Liver (tissue), 9 donors: Measurements from ENCODE around the gene PTPRB. TPM values are rescaled to one million over a fixed set of nuclear protein-coding genes. Genes with fewer than 3 reads are reported as not detected.

Experiments used
- DNase-seq: peaks from one replicate; pipeline ENCODE4 v3.0.0-alpha.2; 2017; ENCODE audit warnings: low spot score
- H3K27ac ChIP-seq, 2 donors: one replicate each; pipeline ENCODE4 v1.7.0; 2013; ENCODE audit warnings: inconsistent platforms in 2 of 2, low read length in 2 of 2, control low read depth in 1 of 2, low read depth in 1 of 2, mild to moderate bottlenecking in 1 of 2
- H3K27me3 ChIP-seq, 4 donors: one replicate each; pipeline versions ENCODE4 v1.6.1 to v1.7.0; 2013; ENCODE audit warnings: low read length in 3 of 4, inconsistent platforms in 1 of 4, mild to moderate bottlenecking in 1 of 4, moderate library complexity in 1 of 4; ENCODE audit not compliant: control insufficient read depth in 4 of 4, insufficient read depth in 4 of 4
- H3K36me3 ChIP-seq, 4 donors: one replicate each; pipeline versions ENCODE4 v1.6.1 to v1.7.0; 2013; ENCODE audit warnings: low read length in 3 of 4, mild to moderate bottlenecking in 3 of 4, low read depth in 1 of 4, moderate library complexity in 1 of 4; ENCODE audit not compliant: control insufficient read depth in 4 of 4, insufficient read depth in 3 of 4
- H3K4me1 ChIP-seq, 4 donors: one replicate each; pipeline versions ENCODE4 v1.6.1 to v1.7.0; 2013; ENCODE audit warnings: low read length in 3 of 4, mild to moderate bottlenecking in 3 of 4, moderate library complexity in 1 of 4; ENCODE audit not compliant: control insufficient read depth in 4 of 4, insufficient read depth in 4 of 4
- H3K4me3 ChIP-seq, 3 donors: one replicate each; pipeline versions ENCODE4 v1.6.1 to v1.7.0; 2013; ENCODE audit warnings: low read length in 3 of 3, control low read depth in 1 of 3, low read depth in 1 of 3, mild to moderate bottlenecking in 1 of 3
- H3K9ac ChIP-seq, 2 donors: one replicate each; pipeline ENCODE4 v1.7.0; 2013; ENCODE audit warnings: low read length in 2 of 2, mild to moderate bottlenecking in 2 of 2, moderate library complexity in 2 of 2, control low read depth in 1 of 2, low read depth in 1 of 2
- H3K9me3 ChIP-seq, 4 donors: one replicate each; pipeline versions ENCODE4 v1.6.1 to v1.7.0; 2013; ENCODE audit warnings: low read length in 3 of 4; ENCODE audit not compliant: control insufficient read depth in 4 of 4
- ATF3 ChIP-seq: IDR thresholded peaks from 2 replicates; pipeline ENCODE4 v1.6.1; 2016; ENCODE audit warnings: antibody characterized with exemption
- EGR1 ChIP-seq, 2 donors: IDR thresholded peaks; 2 replicates each; pipeline ENCODE4 v1.6.1; 2016 to 2018; ENCODE audit warnings: antibody characterized with exemption in 2 of 2, low read depth in 2 of 2
- FOXA1 ChIP-seq: IDR thresholded peaks from 2 replicates; pipeline ENCODE4 v1.6.1; 2016; ENCODE audit warnings: antibody characterized with exemption
- GABPA ChIP-seq, 2 donors: IDR thresholded peaks in 1 of 2; conservative IDR thresholded peaks in 1 of 2; 2 replicates each; pipeline ENCODE4 v1.6.1; 2016; ENCODE audit warnings: antibody characterized with exemption in 2 of 2, mild to moderate bottlenecking in 1 of 2, moderate library complexity in 1 of 2
- HNF4A ChIP-seq, 2 donors: conservative IDR thresholded peaks; 2 replicates each; pipeline ENCODE4 v1.6.1; 2016; ENCODE audit warnings: antibody characterized with exemption in 2 of 2, mild to moderate bottlenecking in 2 of 2
- HNF4G ChIP-seq: IDR thresholded peaks from 2 replicates; pipeline ENCODE4 v1.6.1; 2016; ENCODE audit warnings: antibody characterized with exemption
- JUND ChIP-seq, 2 donors: IDR thresholded peaks; 2 replicates each; pipeline ENCODE4 v1.6.1; 2016; ENCODE audit warnings: antibody characterized with exemption in 2 of 2
- NR2F2 ChIP-seq: IDR thresholded peaks from 2 replicates; pipeline ENCODE4 v1.6.1; 2016; ENCODE audit warnings: antibody characterized with exemption
- RAD21 ChIP-seq, 2 donors: IDR thresholded peaks; 2 replicates each; pipeline ENCODE4 v1.6.1; 2016; ENCODE audit warnings: antibody characterized with exemption in 2 of 2, mild to moderate bottlenecking in 2 of 2
- RXRA ChIP-seq, 2 donors: IDR thresholded peaks; 2 replicates each; pipeline ENCODE4 v1.6.1; 2017 to 2018; ENCODE audit warnings: antibody characterized with exemption in 2 of 2, mild to moderate bottlenecking in 1 of 2
- SP1 ChIP-seq: IDR thresholded peaks from 2 replicates; pipeline ENCODE4 v1.6.1; 2018; ENCODE audit warnings: antibody characterized with exemption, mild to moderate bottlenecking
- TAF1 ChIP-seq: conservative IDR thresholded peaks from 2 replicates; pipeline ENCODE4 v1.6.1; 2016; ENCODE audit warnings: antibody characterized with exemption, mild to moderate bottlenecking
- WGBS: extraction: QIAGEN DNeasy Blood & Tissue Kit; methylation state at CpG from one replicate; pipeline ENCODE4 v1.1.7; 2013; 5-methylcytosine and 5-hydroxymethylcytosine counted together
- polyA plus RNA-seq, 2 donors: library from polyadenylated mRNA; stranded (reverse) in 1 of 2; unstranded in 1 of 2; fragments of 200-250 nt in 1 of 2; fragments of >200 nt in 1 of 2; fragmentation: Nextera tagmentation in 1 of 2; extraction: Ambion mirVana in 1 of 2; gene quantifications; one replicate each; pipeline versions ENCODE4 v1.2.1 to v1.2.3, GENCODE V29; 2013 to 2015
- total RNA-seq, 2 donors: library from RNA; depleted of rRNA; stranded (reverse); fragments of >200 nt; gene quantifications; one replicate each; pipeline ENCODE4 v1.2.3, GENCODE V29; 2014
- TF ChIP-seq, protein P1 (sequence below): fragments of 150-350 bp; IDR thresholded peaks from 2 replicates; pipeline ENCODE4 v1.5.1; 2017; ENCODE audit warnings: improper control_type of control experiment, low read depth, low read length; ENCODE audit not compliant: missing input control
- TF ChIP-seq, protein P2 (sequence below): IDR thresholded peaks from 2 replicates; pipeline ENCODE4 v1.6.1; 2016; ENCODE audit warnings: antibody characterized with exemption
- TF ChIP-seq, protein P3 (sequence below): IDR thresholded peaks from 2 replicates; pipeline ENCODE4 v1.6.1; 2016; ENCODE audit warnings: antibody characterized with exemption, mild to moderate bottlenecking
- TF ChIP-seq, protein P4 (sequence below): IDR thresholded peaks from 2 replicates; pipeline ENCODE4 v1.6.1; 2016; ENCODE audit warnings: antibody characterized with exemption
- donor health status: healthy.
- donor health status: healthy.
- donor health status: healthy.
- donor health status: healthy.
- donor health status: healthy.

Gene PTPRB
- total and polyA plus RNA-seq, 4 donors, result 6.3 to 64.9 (median 8.4) TPM

- H3K27ac ChIP-seq, result no peak overlapping the region
- DNase-seq, result no peak
- no peak overlapping the region for H3K4me3 ChIP-seq
- H3K4me1 ChIP-seq, result no peaks in the 10 kb centered on the region
- WGBS, result 60% methylated on average over 6 of the region's 6 CpGs
- H3K36me3 ChIP-seq, result no peaks in the 10 kb centered on the region
- H3K9ac ChIP-seq, result no peak overlapping the region
- TF ChIP-seq NR2F2 (no peak), HNF4G (no peak), RXRA (IDR thresholded peaks at IDR 0.05) (no peak), RAD21 (IDR thresholded peaks at IDR 0.05) (no peak), FOXA1 (no peak), TAF1 (no peak), ATF3 (no peak), HNF4A (conservative IDR thresholded peaks at IDR 0.05) (no peak), EGR1 (IDR thresholded peaks at IDR 0.05; ENCODE audit: low read depth in 2 of 2) (no peak), JUND (IDR thresholded peaks at IDR 0.05) (no peak), GABPA (IDR thresholded peaks at IDR 0.05 in 1 of 2, conservative IDR thresholded peaks at IDR 0.05 in 1 of 2) (no peak), SP1 (no peak)
- TF ChIP-seq, protein P1, sequence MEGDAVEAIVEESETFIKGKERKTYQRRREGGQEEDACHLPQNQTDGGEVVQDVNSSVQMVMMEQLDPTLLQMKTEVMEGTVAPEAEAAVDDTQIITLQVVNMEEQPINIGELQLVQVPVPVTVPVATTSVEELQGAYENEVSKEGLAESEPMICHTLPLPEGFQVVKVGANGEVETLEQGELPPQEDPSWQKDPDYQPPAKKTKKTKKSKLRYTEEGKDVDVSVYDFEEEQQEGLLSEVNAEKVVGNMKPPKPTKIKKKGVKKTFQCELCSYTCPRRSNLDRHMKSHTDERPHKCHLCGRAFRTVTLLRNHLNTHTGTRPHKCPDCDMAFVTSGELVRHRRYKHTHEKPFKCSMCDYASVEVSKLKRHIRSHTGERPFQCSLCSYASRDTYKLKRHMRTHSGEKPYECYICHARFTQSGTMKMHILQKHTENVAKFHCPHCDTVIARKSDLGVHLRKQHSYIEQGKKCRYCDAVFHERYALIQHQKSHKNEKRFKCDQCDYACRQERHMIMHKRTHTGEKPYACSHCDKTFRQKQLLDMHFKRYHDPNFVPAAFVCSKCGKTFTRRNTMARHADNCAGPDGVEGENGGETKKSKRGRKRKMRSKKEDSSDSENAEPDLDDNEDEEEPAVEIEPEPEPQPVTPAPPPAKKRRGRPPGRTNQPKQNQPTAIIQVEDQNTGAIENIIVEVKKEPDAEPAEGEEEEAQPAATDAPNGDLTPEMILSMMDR, result no peak
- TF ChIP-seq, protein P2, sequence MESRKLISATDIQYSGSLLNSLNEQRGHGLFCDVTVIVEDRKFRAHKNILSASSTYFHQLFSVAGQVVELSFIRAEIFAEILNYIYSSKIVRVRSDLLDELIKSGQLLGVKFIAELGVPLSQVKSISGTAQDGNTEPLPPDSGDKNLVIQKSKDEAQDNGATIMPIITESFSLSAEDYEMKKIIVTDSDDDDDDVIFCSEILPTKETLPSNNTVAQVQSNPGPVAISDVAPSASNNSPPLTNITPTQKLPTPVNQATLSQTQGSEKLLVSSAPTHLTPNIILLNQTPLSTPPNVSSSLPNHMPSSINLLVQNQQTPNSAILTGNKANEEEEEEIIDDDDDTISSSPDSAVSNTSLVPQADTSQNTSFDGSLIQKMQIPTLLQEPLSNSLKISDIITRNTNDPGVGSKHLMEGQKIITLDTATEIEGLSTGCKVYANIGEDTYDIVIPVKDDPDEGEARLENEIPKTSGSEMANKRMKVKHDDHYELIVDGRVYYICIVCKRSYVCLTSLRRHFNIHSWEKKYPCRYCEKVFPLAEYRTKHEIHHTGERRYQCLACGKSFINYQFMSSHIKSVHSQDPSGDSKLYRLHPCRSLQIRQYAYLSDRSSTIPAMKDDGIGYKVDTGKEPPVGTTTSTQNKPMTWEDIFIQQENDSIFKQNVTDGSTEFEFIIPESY, result no peak
- TF ChIP-seq, protein P3, sequence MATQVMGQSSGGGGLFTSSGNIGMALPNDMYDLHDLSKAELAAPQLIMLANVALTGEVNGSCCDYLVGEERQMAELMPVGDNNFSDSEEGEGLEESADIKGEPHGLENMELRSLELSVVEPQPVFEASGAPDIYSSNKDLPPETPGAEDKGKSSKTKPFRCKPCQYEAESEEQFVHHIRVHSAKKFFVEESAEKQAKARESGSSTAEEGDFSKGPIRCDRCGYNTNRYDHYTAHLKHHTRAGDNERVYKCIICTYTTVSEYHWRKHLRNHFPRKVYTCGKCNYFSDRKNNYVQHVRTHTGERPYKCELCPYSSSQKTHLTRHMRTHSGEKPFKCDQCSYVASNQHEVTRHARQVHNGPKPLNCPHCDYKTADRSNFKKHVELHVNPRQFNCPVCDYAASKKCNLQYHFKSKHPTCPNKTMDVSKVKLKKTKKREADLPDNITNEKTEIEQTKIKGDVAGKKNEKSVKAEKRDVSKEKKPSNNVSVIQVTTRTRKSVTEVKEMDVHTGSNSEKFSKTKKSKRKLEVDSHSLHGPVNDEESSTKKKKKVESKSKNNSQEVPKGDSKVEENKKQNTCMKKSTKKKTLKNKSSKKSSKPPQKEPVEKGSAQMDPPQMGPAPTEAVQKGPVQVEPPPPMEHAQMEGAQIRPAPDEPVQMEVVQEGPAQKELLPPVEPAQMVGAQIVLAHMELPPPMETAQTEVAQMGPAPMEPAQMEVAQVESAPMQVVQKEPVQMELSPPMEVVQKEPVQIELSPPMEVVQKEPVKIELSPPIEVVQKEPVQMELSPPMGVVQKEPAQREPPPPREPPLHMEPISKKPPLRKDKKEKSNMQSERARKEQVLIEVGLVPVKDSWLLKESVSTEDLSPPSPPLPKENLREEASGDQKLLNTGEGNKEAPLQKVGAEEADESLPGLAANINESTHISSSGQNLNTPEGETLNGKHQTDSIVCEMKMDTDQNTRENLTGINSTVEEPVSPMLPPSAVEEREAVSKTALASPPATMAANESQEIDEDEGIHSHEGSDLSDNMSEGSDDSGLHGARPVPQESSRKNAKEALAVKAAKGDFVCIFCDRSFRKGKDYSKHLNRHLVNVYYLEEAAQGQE, result no peak
- TF ChIP-seq, protein P4, sequence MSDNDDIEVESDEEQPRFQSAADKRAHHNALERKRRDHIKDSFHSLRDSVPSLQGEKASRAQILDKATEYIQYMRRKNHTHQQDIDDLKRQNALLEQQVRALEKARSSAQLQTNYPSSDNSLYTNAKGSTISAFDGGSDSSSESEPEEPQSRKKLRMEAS, result no peak
- peaks cover 0 to 4% (median 0%) of the 10 kb centered on the region in 4 donors for H3K27me3 ChIP-seq
- no peaks in the 10 kb centered on the region for H3K9me3 ChIP-seq
Measured at GRCh38 chr12:70550180-70550577, 87.0 kb downstream of the PTPRB start.
